Calu3 (cell line): ENCODE results near the gene TSEN54. TPM values are rescaled to one million over a fixed set of nuclear protein-coding genes. Genes with fewer than 3 reads are reported as not detected.

ENCODE experiments used
- BruUV-seq: library from RNA; stranded (reverse); fragments of 400-500 nt; replicated peaks from 2 replicates; lab custom pipeline; 2021; lab: Mats Ljungman, UMichigan
- CTCF ChIA-PET: fragments of 300-600 bp; sonication (Branson Sonifier 250); formaldehyde crosslinking; loops from one replicate; lab custom pipeline; 2022; ENCODE audit warnings: antibody characterized with exemption; lab: Charles Lee
- DNase-seq: peaks from one replicate; pipeline ENCODE4 v3.0.0; 2022
- H3K27ac Mint-ChIP-seq: one replicate; pipeline ENCODE4 v1.8.0; 2022; ENCODE audit warnings: mixed read lengths; ENCODE audit not compliant: unreplicated experiment
- H3K27me3 Mint-ChIP-seq: one replicate; pipeline ENCODE4 v1.8.0; 2022; ENCODE audit warnings: mixed read lengths; ENCODE audit not compliant: unreplicated experiment
- H3K36me3 Mint-ChIP-seq: one replicate; pipeline ENCODE4 v1.8.0; 2022; ENCODE audit warnings: mild to moderate bottlenecking, moderate library complexity, mixed read lengths; ENCODE audit not compliant: insufficient read depth, unreplicated experiment
- H3K4me1 Mint-ChIP-seq: one replicate; pipeline ENCODE4 v1.8.0; 2022; ENCODE audit warnings: mild to moderate bottlenecking, low read depth, mixed read lengths; ENCODE audit not compliant: unreplicated experiment
- H3K4me3 Mint-ChIP-seq: one replicate; pipeline ENCODE4 v1.8.0; 2022; ENCODE audit warnings: mild to moderate bottlenecking, low read depth, moderate library complexity, mixed read lengths; ENCODE audit not compliant: unreplicated experiment
- H3K9me3 Mint-ChIP-seq: one replicate; pipeline ENCODE4 v1.8.0; 2022; ENCODE audit warnings: low read depth, mixed read lengths; ENCODE audit not compliant: unreplicated experiment
- CTCF ChIP-seq: fragments of 200-600 bp; IDR thresholded peaks from one replicate; pipeline ENCODE4 v1.8.0; 2022; ENCODE audit warnings: antibody characterized with exemption; ENCODE audit not compliant: unreplicated experiment
- intact Hi-C: fragments of 100-400 bp; cut with micrococcal nuclease; formaldehyde crosslinking; loops from one replicate; pipeline ENCODE4 v1.10.0; 2022; ENCODE audit not compliant: unreplicated experiment
- total RNA-seq: library from RNA; stranded (reverse); gene quantifications from 2 replicates; pipeline ENCODE4 v1.2.3, GENCODE V29; 2022

The TSEN54 gene
- total RNA-seq, 1 experiment from 2014 or later, result 55.4 TPM

GRCh38 chr17:75530837-75531720 is 14.8 kb downstream of the TSEN54 start:
- Mint-ChIP-seq H3K9me3 (no peaks in the 10 kb centered on the region), H3K27me3 (no peaks in the 10 kb centered on the region), H3K27ac (peak overlapping the region; percentile 73), H3K36me3 (peaks cover 79% of the 10 kb centered on the region), H3K4me3 (peak overlapping the region; percentile 41), H3K4me1 (peaks cover 45% of the 10 kb centered on the region)
- TSS peak; percentile 76 for BruUV-seq
- CTCF ChIA-PET, result interaction anchor here (0.6 to 1.6 kb wide), 5 partner anchors 14 to 388 kb away, joined by 3 to 5 read pairs (median 4); no protein-coding TSS in a partner anchor
- no peak for DNase-seq
- no peak for TF ChIP-seq CTCF
- intact Hi-C loops, result loop anchor here (1.0 kb wide), 1 partner anchor 19 kb away; no protein-coding TSS in a partner anchor

GRCh38 chr17:75531721-75532072 is 15.4 kb downstream of the TSEN54 start:
- BruUV-seq, result no TSS peak
- peak overlapping the region; percentile 73 for H3K27ac Mint-ChIP-seq
- peak; percentile 62 for DNase-seq
- intact Hi-C loops, result loop anchor here (1.0 kb wide), 1 partner anchor 19 kb away; no protein-coding TSS in a partner anchor
- no peaks in the 10 kb centered on the region for H3K9me3 Mint-ChIP-seq
- CTCF ChIA-PET, result interaction anchor here (0.5 to 1.6 kb wide), 6 partner anchors 14 to 285 kb away, joined by 3 to 9 read pairs (median 4); partner anchors contain the start of gene TSEN54
- H3K4me1 Mint-ChIP-seq, result peaks cover 47% of the 10 kb centered on the region
- peaks cover 77% of the 10 kb centered on the region for H3K36me3 Mint-ChIP-seq
- no peaks in the 10 kb centered on the region for H3K27me3 Mint-ChIP-seq
- peak overlapping the region; percentile 41 for H3K4me3 Mint-ChIP-seq
- TF ChIP-seq CTCF, result no peak

- Mint-ChIP-seq H3K4me3 (peak overlapping the region; percentile 50), H3K27me3 (no peaks in the 10 kb centered on the region), H3K9me3 (no peaks in the 10 kb centered on the region), H3K27ac (peak overlapping the region; percentile 69), H3K4me1 (peaks cover 52% of the 10 kb centered on the region), H3K36me3 (peaks cover 77% of the 10 kb centered on the region)
- DNase-seq, result peak; percentile 68
- CTCF ChIA-PET, result interaction anchor here (0.6 to 1.6 kb wide), 2 partner anchors 9 to 130 kb away, joined by 7 to 10 read pairs; partner anchors contain the start of gene LLGL2
- BruUV-seq, result no TSS peak
- no peak for TF ChIP-seq CTCF
- intact Hi-C loops, result no loop called here
Observed at GRCh38 chr17:75535119-75535537, 18.8 kb downstream of the TSEN54 start.

- CTCF ChIA-PET, result interaction anchor here (1.6 kb wide), 1 partner anchor 10 kb away, joined by 10 read pairs; the partner anchor contains the start of gene LLGL2
- no TSS peak for BruUV-seq
- Mint-ChIP-seq H3K27me3 (no peaks in the 10 kb centered on the region), H3K9me3 (no peaks in the 10 kb centered on the region), H3K36me3 (peaks cover 72% of the 10 kb centered on the region), H3K4me1 (peaks cover 51% of the 10 kb centered on the region), H3K4me3 (no peak overlapping the region), H3K27ac (no peak overlapping the region)
- DNase-seq, result no peak
- intact Hi-C loops, result no loop called here
- TF ChIP-seq CTCF, result no peak
Observed at GRCh38 chr17:75535871-75536270, 19.5 kb downstream of the TSEN54 start.
